H1 (cell line): ENCODE results near the gene SLAMF1. TPM values are rescaled to one million over a fixed set of nuclear protein-coding genes. Genes with fewer than 3 reads are reported as not detected.

Experiments
- JUN ChIP-seq: IDR thresholded peaks from 2 replicates; pipeline ENCODE4 v1.6.1; 2011; ENCODE audit warnings: low read depth, mild to moderate bottlenecking, improper control_type of control experiment, low read length
- NANOG ChIP-seq: IDR thresholded peaks from 2 replicates; pipeline ENCODE4 v1.6.1; 2011; ENCODE audit warnings: low read length, low read depth, mild to moderate bottlenecking, inconsistent platforms; ENCODE audit not compliant: insufficient read depth, poor library complexity, severe bottlenecking
- polyA plus RNA-seq, 7 experiments: library from polyadenylated mRNA; depleted of rRNA in 3 of 7; stranded (reverse) in 5 of 7; unstranded in 2 of 7; fragments of >200 nt in 5 of 7; fragments of 200-250 nt in 2 of 7; gene quantifications; 1 replicate in 5 of 7; 2 replicates in 1 of 7; 4 replicates in 1 of 7; pipeline versions ENCODE4 v1.2.1 to v1.2.3, GENCODE V29; 2011 to 2013; ENCODE audit warnings: missing spikeins in 2 of 7, mixed read lengths in 2 of 7
- total RNA-seq: library from RNA; stranded (reverse); fragmentation: NEBNext Ultra II Directional; extraction: Animal tissue kit (Norgen Biotek cat#: 25700); gene quantifications from 2 replicates; pipeline ENCODE4 v1.2.1, GENCODE V29; 2021
- TF ChIP-seq, protein P1 (sequence below): IDR thresholded peaks from 2 replicates; pipeline ENCODE4 v1.6.1; 2012; ENCODE audit warnings: inconsistent platforms

SLAMF1 gene
- total and polyA plus RNA-seq, 2 of the 8 experiments (the other 6 are each of a cell fraction or from before 2014, with no cell fraction given), result not detected

DNA sequence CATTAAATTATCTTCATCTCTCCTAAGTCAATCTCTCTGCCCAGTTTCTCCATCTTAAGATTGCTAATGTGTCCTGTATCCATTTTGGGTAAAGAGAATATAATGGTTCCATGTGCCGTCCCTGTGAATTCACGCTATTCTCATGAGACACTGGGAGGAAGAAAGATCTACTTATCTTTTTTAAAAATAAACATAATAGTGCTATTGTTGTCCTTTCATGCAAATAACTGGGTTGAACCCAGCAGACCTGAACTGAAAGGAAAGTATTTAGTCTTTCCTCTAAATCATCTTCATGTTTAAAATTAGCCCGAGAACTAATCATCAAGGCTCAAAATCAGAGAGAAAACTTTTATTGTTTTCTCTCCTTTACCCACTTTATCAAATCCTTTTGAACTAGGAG lies 22.4 kb downstream of the SLAMF1 start (continued):
- TF ChIP-seq, protein P1, sequence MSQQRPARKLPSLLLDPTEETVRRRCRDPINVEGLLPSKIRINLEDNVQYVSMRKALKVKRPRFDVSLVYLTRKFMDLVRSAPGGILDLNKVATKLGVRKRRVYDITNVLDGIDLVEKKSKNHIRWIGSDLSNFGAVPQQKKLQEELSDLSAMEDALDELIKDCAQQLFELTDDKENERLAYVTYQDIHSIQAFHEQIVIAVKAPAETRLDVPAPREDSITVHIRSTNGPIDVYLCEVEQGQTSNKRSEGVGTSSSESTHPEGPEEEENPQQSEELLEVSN, result no peak
- TF ChIP-seq JUN, result no peak
- TF ChIP-seq NANOG, result no peak
